Lower lobe of right lung (tissue), 2 donors: Measurements from ENCODE around the gene ACYP2. TPM values are rescaled to one million over a fixed set of nuclear protein-coding genes. Genes with fewer than 3 reads are reported as not detected.

Source experiments
- ATAC-seq, 2 donors: fragments of 200-7000 bp; cut with Tn5 transposase; one replicate each; pipeline ENCODE4 v1.9.1; 2020 to 2022; ENCODE audit warnings: mild to moderate bottlenecking in 2 of 2, moderate library complexity in 2 of 2
- DNase-seq: peaks from one replicate; pipeline ENCODE4 v3.0.0-alpha.2; 2020
- H3K27ac ChIP-seq: fragments of 200-600 bp; one replicate; pipeline ENCODE4 v1.8.0; 2022
- H3K27me3 ChIP-seq: fragments of 200-600 bp; one replicate; pipeline ENCODE4 v1.8.0; 2022; ENCODE audit warnings: low read depth
- H3K36me3 ChIP-seq: fragments of 200-600 bp; one replicate; pipeline ENCODE4 v1.8.0; 2022; ENCODE audit warnings: mild to moderate bottlenecking
- H3K4me1 ChIP-seq: fragments of 200-600 bp; one replicate; pipeline ENCODE4 v1.8.0; 2022
- H3K4me3 ChIP-seq: fragments of 200-600 bp; one replicate; pipeline ENCODE4 v1.8.0; 2022; ENCODE audit warnings: mild to moderate bottlenecking
- H3K9me3 ChIP-seq: fragments of 200-600 bp; one replicate; pipeline ENCODE4 v1.8.0; 2022
- CTCF ChIP-seq: fragments of 200-600 bp; IDR thresholded peaks from one replicate; pipeline ENCODE4 v1.8.0; 2022; ENCODE audit warnings: antibody characterized with exemption, mild to moderate bottlenecking
- intact Hi-C: fragments of 100-400 bp; cut with DNase I; formaldehyde crosslinking; loops from one replicate; pipeline ENCODE4 v1.11.0; 2022
- total RNA-seq: library from RNA; stranded (reverse); fragmentation: NEBNext Ultra II Directional; extraction: Animal tissue kit (Norgen Biotek cat#: 25700); gene quantifications from one replicate; pipeline ENCODE4 v1.2.1, GENCODE V29; 2021
- donor health status: DM: no; HTN: yes; CAD: no; lungs with severe emphysema.

ACYP2 gene
- total RNA-seq, 1 donor from 2014 or later = 15.3 TPM

- ATAC-seq (peak; percentile 34 to 46), DNase-seq (no peak)
- no peak for TF ChIP-seq CTCF
These were observed 155.8 kb downstream of the ACYP2 start for GRCh38 chr2:54271189-54271588.

GRCh38 chr2:54271843-54272627 lies 156.6 kb downstream of the ACYP2 start:
- DNase-seq = no peak
- ATAC-seq = peak; percentile 73 to 78
- Histone ChIP-seq H3K9me3 (no peaks in the 10 kb centered on the region), H3K4me3 (no peak overlapping the region), H3K36me3 (no peaks in the 10 kb centered on the region), H3K27ac (no peak overlapping the region), H3K27me3 (no peaks in the 10 kb centered on the region), H3K4me1 (no peaks in the 10 kb centered on the region)
- TF ChIP-seq CTCF = no peak
- intact Hi-C loops = no loop called here

More at GRCh38 chr2:54271189-54271588, 155.8 kb downstream of the ACYP2 start:
- intact Hi-C loops = no loop called here
- H3K4me3 ChIP-seq = no peak overlapping the region
- H3K9me3 ChIP-seq = no peaks in the 10 kb centered on the region
- no peaks in the 10 kb centered on the region for H3K4me1 ChIP-seq
- H3K27me3 ChIP-seq = no peaks in the 10 kb centered on the region
- no peaks in the 10 kb centered on the region for H3K36me3 ChIP-seq
- no peak overlapping the region for H3K27ac ChIP-seq

- H3K36me3 ChIP-seq = no peaks in the 10 kb centered on the region
- no peak overlapping the region for H3K27ac ChIP-seq
- no peaks in the 10 kb centered on the region for H3K4me1 ChIP-seq
- no peak for TF ChIP-seq CTCF
- H3K9me3 ChIP-seq = no peaks in the 10 kb centered on the region
- ATAC-seq (no peak), DNase-seq (no peak)
- H3K4me3 ChIP-seq = no peak overlapping the region
- no peaks in the 10 kb centered on the region for H3K27me3 ChIP-seq
- intact Hi-C loops = no loop called here
These were observed 159.4 kb downstream of the ACYP2 start for GRCh38 chr2:54274781-54275242.

GRCh38 chr2:54275541-54275940 lies 160.1 kb downstream of the ACYP2 start:
- no peaks in the 10 kb centered on the region for H3K4me1 ChIP-seq
- no peaks in the 10 kb centered on the region for H3K9me3 ChIP-seq
- intact Hi-C loops = no loop called here
- no peak overlapping the region for H3K27ac ChIP-seq
- DNase-seq (no peak), ATAC-seq (no peak)
- no peaks in the 10 kb centered on the region for H3K36me3 ChIP-seq
- TF ChIP-seq CTCF = no peak
- H3K4me3 ChIP-seq = no peak overlapping the region
- no peaks in the 10 kb centered on the region for H3K27me3 ChIP-seq

- ATAC-seq = no peak
- TF ChIP-seq CTCF = no peak
These were observed 164.0 kb downstream of the ACYP2 start for GRCh38 chr2:54279385-54279784.

More at GRCh38 chr2:54279385-54279784, 164.0 kb downstream of the ACYP2 start:
- Histone ChIP-seq H3K36me3 (no peaks in the 10 kb centered on the region), H3K9me3 (no peaks in the 10 kb centered on the region), H3K27me3 (no peaks in the 10 kb centered on the region), H3K27ac (no peak overlapping the region), H3K4me1 (no peaks in the 10 kb centered on the region), H3K4me3 (no peak overlapping the region)
- intact Hi-C loops = no loop called here
- no peak for DNase-seq
